Measurements from ENCODE around the gene EPB41.

GRCh38 chr1:29159773-29160172, 245.4 kb downstream of the EPB41 start:
- TF ChIP-seq CTCF (IDR thresholded peaks at IDR 0.05) (no peak), POLR2A (IDR thresholded peaks at IDR 0.05) (no peak)

All from esophagus squamous epithelium (tissue), 4 donors.